Measurements from ENCODE around the gene ETFB. TPM values are rescaled to one million over a fixed set of nuclear protein-coding genes. Genes with fewer than 3 reads are reported as not detected.
A peak's percentile ranks its signal among the peaks of the same experiment; 100 is the strongest.

Gene ETFB
- total RNA-seq, 1 experiment from 2014 or later, result 140 TPM

- no peaks in the 10 kb centered on the region for H3K36me3 ChIP-seq (ENCODE audit: control insufficient read depth in 1 of 2, insufficient read depth in 2 of 2, low read length in 2 of 2)
- no peak for DNase-seq (ENCODE audit: low read depth, low spot score)
- no peaks in the 10 kb centered on the region; a peak in 1 of 4 replicates for H3K9me3 ChIP-seq (ENCODE audit: control insufficient read depth in 1 of 2, insufficient read depth in 1 of 2, low read depth in 1 of 2, low read length in 2 of 2)
- H2AFZ ChIP-seq (ENCODE audit: low read depth, low read length, poor library complexity, severe bottlenecking), result no peak overlapping the region
- H3K9me2 ChIP-seq (ENCODE audit: insufficient read depth), result no peaks in the 10 kb centered on the region
- TF ChIP-seq REST (IDR thresholded peaks at IDR 0.05; ENCODE audit: low read depth) (no peak), SIN3A (IDR thresholded peaks at IDR 0.05; ENCODE audit: low read depth) (no peak), EZH2phosphoT487 (IDR thresholded peaks at IDR 0.05; ENCODE audit: borderline replicate concordance) (no peak), CBX3 (IDR thresholded peaks at IDR 0.05; ENCODE audit: low read depth) (no peak), SRF (IDR thresholded peaks at IDR 0.05; ENCODE audit: low read depth) (no peak), JUND (IDR thresholded peaks at IDR 0.05) (no peak), ZNF274 (IDR thresholded peaks at IDR 0.05; ENCODE audit: low read depth, low read length) (no peak), CTCF (IDR thresholded peaks at IDR 0.05 in 2 of 3, conservative IDR thresholded peaks at IDR 0.05 in 1 of 3; ENCODE audit: borderline replicate concordance in 1 of 3, insufficient read depth in 1 of 3, low read depth in 2 of 3, low read length in 2 of 3) (no peak), TCF7L2 (IDR thresholded peaks at IDR 0.05; ENCODE audit: borderline replicate concordance, extremely low read depth, insufficient read depth, insufficient read length) (no peak), POLR2A (IDR thresholded peaks at IDR 0.05; ENCODE audit: borderline replicate concordance, extremely low read depth, insufficient read depth, insufficient read length) (no peak), ZFX (IDR thresholded peaks at IDR 0.05) (no peak), CEBPB (IDR thresholded peaks at IDR 0.05; ENCODE audit: low read depth) (no peak), ATF3 (IDR thresholded peaks at IDR 0.05) (no peak), POLR2AphosphoS5 (IDR thresholded peaks at IDR 0.05; ENCODE audit: low read depth, low read length) (no peak), RAD21 (IDR thresholded peaks at IDR 0.05; ENCODE audit: low read depth) (no peak), YY1 (IDR thresholded peaks at IDR 0.05; ENCODE audit: extremely low read depth, insufficient replicate concordance, low read depth, low read length) (no peak), EZH2 (IDR thresholded peaks at IDR 0.05) (no peak)
- TF ChIP-seq, protein P1, sequence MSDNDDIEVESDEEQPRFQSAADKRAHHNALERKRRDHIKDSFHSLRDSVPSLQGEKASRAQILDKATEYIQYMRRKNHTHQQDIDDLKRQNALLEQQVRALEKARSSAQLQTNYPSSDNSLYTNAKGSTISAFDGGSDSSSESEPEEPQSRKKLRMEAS (IDR thresholded peaks at IDR 0.05), result no peak
- RAD21 ChIA-PET (ENCODE audit: low non-redundant PET in 1 of 2, low total read pairs in 2 of 2, uncharacterized antibody in 2 of 2, unreplicated experiment in 2 of 2), result no interaction called here
- H3K9ac ChIP-seq (ENCODE audit: low read length), result no peak overlapping the region
- H3K4me3 ChIP-seq (replicated peaks in 1 of 2; ENCODE audit: low read depth in 1 of 2, low read length in 2 of 2), result no peak overlapping the region
- ATAC-seq, result no peak
- H3K4me2 ChIP-seq (ENCODE audit: low read length), result peak overlapping the region; percentile 99; the same call in 1 of the 2 replicates
- H3K4me1 ChIP-seq (ENCODE audit: control insufficient read depth in 1 of 2, insufficient read depth in 2 of 2, low read length in 2 of 2), result peaks cover 6 to 25% of the 10 kb centered on the region in 2 experiments; a peak in 3 of 4 replicates
- BruUV-seq (replicated peaks), result no TSS peak
- CTCF ChIA-PET, result interaction anchor here (1.3 to 3.1 kb wide), 5 partner anchors 11 to 261 kb away, joined by 3 to 16 read pairs (median 11); no protein-coding TSS in a partner anchor
- no peaks in the 10 kb centered on the region for H4K20me1 ChIP-seq (ENCODE audit: insufficient read depth)
- H3K27ac ChIP-seq (ENCODE audit: low read depth, low read length), result no peak overlapping the region
- intact Hi-C loops (cut with micrococcal nuclease), result no loop called here
- peaks cover 4% of the 10 kb centered on the region; the same call in 1 of the 2 replicates for H3K79me2 ChIP-seq (ENCODE audit: insufficient read depth, low read length)
- POLR2A ChIA-PET, result interaction anchor here (0.9 to 1.3 kb wide), 2 partner anchors 28 to 55 kb away, joined by 4 to 7 read pairs; partner anchors contain the start of gene VSIG10L
- no peaks in the 10 kb centered on the region for H3K27me3 ChIP-seq (ENCODE audit: insufficient read depth, low read length)
These were observed 30.0 kb upstream of the ETFB start for GRCh38 chr19:51396175-51396574.

Data from HCT116 (cell line).